ENCODE data around the gene NOP14.
"Not testable (repeated sequence)": the region's sequence is repeated elsewhere in the genome, so short reads cannot be mapped to it uniquely, and the experiment has no call there.

Gene NOP14

DNA sequence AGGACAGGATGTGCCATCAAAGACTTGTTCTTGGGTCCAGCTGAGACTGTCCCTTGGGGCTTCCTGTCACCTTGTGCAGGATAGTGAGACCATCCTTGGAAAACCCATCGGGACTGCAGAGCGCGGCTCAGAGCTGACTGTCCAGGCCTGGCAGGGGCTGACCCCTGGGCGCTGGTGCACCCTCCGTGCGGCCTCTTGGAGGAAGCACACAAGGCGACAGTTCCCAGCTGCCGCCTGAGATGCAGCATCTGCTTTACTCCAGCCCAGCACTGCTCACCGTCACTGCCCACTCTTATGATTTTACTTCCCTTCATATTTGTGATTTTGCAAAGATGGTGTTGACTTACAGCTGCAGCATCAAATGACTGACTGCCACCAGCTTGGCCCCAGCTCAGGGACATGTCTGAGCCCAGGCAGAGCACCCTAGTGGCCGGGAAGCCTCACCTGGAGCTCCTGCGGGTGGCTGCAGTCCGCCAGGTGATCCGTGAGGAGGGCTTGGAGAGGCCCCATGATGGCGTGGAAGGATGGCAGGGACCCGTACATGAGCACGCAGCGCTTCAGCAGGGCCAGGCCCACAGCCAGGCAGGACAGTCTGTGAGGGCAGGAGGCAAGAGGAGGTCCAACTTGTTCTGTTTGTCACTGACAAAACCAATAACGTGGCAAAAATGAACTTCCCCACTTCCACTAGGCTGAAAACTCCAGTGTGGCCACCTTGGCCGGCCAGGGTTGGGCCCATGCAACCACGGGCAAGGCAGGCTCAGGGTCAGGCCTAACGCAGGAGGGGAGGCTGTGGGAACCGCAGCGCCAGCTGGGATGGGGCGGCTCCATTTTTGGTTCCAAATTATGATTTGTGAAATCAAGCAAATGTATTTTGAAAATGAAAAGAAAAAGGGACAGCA is 21.8 kb downstream of the NOP14 start:
- no peak for DNase-seq

DNA sequence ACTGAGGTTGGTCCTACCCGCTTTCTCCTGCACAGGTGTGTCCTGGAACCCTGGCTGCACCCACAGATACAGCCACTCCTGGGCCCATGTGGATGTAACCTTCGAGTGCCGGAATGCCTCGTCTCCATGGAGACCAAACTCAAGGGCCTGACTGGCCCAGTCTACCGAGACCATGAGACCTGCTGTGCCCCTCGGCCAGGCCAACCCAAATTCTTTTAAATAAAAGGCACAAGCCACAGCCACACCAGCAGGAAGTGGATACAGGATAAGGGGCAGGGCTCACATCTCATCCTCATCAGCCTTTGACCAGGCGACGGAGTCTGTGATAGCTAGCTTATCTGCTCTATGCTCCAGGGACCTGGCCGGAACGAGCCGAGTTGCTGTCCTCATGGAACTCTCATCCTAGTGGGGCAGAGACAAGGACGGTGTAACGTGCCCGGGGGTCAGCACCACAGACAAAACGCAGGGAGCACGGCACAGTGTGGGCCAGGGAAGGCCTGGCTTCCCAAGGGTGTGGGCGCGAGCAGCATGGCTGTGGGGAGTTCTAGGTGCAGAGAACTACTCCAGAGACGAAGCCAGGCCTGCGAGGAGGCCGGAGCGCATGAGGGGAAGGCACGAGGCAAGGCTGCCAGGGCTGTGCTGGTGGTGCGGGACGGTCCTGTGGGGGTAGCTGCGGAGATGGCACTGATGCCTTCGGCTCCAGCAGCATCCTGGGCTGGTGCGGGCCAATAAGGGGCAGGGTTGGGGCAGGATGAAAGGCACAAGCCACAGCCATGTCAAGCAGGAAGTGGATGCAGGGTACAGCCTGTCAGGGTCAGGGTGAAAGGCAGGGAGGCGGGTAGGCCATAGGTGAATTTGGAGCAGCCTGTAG is 22.7 kb downstream of the NOP14 start:
- no peak for DNase-seq

DNA sequence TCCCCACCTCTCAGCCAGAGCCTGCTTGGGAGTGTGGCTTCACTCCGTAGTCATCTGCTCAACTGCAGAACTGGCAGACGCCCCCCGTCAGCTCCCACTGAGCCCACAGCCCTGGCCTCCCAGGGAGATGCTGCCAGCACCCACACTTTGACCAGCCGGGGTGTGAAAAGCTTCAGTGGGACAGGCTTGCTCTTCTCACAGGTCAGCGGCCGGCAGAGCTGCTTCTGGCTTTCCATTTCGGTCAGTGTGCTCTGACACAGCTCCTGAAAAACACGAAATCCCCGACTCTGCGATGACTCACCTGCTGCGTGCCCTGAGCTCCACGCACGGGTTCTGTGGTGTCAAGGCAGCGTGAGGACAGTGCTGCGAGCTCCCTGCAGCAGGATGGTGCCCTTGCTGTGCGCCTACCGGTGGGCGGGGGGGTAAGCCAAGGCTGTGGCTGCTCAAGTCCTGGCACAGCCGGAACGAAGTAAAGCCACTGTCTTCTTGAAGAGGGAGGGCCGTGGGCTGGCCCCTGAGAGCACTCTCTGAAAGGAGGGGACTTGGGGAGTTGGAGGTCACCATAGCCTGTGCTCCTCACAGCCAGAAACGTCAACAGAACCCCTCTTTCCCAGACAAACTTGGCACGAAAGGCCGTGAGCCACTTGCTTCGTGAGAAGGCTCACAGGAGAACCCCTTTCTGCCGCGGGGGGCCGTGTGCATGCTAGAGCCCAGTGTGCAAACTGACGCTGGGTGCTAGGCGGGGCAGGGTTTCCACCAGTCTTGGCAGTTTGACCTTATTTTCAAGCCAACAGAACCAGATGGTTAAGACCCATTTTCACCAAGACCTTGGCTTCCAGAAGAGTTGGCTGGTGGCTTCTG is 23.6 kb downstream of the NOP14 start:
- no peak for DNase-seq

DNA sequence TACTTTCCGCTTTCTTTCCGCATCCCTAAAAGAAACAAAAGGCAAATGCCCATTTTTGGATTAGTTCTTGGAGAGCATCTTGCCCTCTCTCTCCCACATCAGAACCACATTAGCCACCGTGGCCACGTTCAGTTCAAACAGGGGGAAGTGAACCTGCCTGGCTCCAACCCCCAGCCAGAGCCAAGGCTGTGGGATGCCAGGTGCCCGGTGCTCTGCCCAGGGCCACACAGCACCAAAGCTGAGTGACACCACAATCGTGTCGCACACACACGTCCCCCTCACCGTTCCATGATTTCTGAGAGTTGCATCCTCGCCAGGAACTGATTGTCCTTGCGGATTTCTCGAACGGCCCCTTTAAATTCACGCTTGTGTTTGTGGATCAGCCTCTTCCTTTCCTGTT is 24.3 kb downstream of the NOP14 start:
- DNase-seq: no peak

DNA sequence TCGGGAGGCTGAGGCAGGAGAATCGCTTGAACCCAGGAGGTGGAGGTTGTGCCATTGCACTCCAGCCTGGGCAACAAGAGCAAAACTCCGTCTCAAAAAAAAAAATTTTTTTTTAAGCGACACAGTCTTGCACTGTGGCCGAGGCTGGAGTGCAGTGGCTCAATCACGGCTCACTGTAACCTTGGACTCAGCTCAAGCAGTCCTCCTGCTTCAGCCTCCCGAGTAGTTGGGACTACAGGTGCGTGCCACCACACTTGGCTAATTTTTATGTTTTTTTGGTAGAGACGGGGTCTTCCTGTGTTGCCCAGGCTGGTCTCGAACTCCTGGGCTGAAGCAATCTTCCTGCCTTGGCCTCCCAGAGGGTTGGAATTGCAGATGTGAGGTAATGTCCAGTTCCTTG is 24.8 kb downstream of the NOP14 start:
- DNase-seq: not testable (repeated sequence)

DNA sequence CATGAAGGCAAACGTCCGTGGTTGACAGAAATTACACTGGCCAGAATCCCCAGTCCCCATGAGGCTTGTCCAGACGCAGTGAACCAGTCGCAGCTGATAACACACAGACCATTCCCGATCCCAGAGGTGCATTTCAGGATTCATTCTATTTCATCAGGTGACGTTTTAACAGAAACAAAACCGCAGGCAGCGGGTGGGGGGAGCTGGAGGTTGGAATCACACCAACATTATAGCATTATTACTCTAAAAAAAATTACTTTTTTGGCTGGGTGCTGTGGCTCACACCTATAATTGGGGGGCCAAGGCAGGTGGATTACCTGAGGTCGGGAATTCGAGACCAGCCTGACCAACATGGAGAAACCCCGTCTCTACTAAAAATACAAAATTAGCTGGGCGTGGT is 25.2 kb downstream of the NOP14 start:
- DNase-seq: no peak

DNA sequence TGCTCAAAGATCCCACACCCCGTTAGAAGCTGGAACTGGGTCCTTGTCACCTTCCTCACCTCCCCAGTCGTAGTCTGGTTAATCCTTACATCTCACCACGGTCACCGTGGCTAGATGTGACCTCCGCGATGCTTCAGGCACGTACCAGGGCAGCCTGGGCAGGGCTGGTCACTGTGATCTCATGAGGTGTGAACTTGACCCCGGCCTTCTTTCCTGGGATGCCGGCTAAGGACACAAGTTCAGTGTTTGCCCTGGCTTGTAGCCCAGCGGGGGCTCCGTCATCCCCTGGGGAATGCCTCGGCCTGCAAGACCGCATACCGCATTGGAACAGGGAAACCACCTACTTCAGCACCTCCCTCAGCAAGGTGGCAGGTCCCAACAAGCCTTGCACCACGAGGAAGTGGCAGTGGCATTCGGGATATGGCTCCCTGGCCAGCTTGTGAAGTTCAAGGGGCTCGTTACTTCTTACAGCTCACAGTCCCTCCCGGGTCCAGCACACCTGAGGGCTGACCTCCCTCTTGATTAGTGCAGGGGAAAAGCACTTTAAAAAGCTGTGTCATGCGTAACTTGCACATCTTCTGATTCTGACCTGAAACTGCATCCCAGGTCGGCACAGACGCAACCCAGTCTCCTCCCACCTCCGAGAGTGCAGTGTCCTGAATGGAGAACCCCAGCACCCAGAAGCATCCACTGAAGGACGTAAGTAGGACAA is 25.9 kb downstream of the NOP14 start:
- DNase-seq: peak; percentile 34

DNA sequence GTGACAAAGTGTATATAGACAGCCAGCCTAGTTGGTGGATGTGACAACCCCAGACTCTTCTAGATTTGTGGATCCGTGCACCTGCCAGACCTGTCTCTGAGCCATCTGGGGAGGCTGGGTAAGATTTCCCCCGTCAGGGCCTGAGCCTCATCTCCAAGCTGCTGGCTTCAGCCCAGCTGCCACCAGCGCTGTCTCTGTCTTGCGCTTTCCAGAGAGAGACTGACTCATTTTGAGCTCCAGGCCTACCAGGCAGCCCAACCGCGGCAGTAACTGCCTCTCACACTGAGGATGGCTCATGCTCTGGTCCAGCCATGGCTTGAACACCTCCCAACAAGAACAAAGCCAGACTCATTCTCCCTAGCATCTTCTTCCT is 26.4 kb downstream of the NOP14 start:
- peak; percentile 37 for DNase-seq

DNA sequence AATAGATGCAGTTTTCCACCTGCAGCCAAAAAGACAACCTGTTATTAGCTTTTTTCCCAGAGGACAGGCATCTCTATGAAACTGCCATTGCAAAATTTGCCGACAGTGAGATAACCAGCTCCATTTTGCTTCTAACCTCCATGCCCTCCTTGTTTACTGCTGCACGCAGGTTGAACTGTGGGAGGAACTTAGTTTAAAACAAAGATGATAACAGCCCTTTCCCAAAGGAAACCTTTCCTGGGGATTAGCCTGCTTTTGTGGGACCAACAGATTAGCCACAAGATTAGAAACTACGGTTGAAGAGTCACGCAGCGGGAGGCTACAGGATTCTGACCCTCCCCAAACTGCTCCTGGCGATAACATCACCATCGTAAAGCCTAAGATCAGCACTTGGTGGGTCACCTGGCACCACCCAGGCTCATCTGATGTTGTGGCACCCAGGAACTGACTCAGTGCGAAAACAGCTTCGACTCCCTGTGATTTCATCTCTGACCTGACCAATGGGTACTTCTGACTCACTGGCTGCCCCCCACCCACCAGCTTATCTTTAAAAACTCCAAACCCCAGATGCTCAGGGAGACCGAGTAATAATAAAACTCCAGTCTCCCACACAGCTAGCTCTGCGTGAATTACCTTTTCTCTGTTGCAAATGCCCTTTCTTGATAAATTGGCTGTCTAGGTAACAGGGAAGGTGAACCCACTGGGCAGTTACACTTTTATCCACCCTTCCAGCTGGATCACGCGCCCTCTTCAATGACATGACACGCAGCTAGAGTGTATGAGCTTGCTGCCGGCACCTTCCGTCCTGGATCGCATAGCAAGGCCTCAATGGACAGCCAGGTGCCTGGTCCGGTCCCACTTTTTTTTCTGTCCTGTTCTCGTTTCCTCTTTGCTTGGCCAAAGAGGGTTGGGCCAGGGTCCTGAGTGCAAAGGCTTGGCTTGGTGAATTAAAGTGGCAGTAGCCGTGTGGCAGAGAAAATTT is 27.2 kb downstream of the NOP14 start:
- peak; percentile 78 for DNase-seq

DNA sequence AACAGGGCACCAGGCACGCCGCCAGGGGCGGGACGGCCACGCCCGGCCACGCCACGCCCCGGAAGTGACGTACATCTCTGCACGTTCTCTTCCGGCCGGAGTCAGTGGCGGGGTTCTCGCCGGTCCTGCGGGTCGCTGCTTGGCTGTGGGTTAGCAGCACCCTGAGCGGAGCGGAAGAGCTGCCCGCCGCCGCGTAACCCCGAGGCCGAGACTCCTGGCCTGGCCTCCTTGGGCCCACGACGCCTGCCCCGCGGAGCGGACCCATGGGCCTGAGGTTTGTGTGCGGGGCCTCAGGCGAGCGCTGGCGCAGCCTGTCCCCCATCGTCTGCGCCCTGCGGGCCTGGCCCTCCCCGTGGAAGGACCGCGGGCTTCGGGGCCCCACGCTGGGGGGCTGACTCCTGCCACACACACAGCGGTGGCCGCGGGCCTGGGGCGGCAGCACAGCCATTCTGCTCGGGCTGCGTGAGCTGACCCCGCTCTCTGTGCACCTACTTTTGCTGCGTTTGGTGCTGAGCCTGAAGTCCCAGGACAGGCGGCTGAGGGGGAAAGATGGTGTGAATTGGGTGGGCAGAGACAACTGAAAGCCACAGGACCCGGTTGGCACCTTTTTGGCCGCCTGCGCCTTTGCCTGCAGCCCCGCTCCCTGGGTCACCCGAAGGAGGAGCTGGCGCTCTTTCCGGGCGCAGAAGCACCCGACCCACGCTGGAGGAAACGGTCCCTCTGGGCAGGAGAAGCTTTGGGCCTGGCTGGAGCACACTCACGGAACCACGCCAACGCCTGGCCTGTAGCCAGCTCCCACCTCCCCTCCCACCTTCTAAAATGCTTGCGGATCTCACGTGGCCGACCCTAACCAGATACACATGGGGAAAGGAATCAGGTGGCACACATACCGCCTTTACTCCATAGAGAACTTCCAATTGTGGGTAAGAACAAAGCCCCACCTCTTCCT is 28.1 kb downstream of the NOP14 start:
- DNase-seq: peak; percentile 96

DNA sequence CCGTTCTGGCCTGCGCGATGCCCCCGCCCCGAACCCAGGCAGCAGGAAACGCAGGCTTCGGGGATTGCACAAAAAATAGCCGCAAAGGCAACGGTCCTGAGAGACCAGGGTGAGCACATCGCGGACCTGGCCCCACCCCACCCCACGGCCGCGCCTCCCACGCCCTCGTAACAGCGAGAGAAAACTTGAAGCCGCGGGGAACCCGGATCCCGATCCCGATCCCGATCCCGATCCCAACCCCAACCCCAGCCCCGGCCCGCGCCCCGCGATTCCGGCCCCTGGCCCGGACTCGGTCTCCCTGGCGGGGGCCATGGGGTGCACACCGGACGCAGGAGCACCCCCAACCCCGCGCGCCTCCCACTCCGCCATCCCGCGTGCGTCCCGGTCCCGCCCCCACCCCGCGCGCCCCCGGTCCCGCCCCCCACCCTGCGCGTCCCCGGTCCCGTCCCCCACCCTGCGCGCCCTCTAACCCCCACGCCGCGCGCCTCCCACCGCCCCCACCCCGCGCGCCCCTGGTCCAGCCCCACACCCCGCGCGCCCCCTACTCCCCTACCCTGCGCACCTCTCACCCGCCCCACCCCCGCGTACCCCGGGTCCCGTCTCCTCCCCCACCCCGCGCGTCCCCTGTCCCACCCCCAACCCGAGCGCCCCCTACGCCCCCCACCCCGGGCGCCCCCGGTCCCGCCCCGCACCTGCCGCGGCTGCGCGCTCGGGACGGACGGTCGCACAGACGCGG is 29.0 kb downstream of the NOP14 start:
- DNase-seq: peak; percentile 50

DNA sequence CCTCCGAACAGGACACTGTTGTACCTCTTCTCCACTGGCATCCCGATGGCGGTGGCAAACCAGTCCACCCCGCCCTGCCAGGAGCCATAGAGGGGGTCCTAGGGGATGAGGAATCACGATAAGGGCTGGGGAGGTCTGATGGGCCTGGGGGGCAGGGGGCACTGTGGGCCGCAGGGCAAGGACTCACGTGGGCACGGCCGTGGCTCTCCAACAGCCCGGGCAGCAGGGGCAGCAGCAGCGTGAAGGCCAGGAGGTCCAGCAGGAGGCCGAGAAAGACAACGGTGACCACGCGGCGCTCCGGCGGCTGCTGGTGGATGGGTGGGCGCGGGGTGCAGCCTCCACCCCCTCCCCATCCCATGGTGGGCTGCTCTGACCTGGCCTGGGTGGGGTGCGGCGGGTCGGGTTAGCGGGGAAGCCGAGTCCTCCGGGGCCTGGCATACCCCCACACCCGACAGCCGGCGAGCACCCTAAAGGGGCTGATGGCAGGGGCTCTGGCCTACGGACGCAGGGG is 29.6 kb downstream of the NOP14 start:
- no peak for DNase-seq

DNA sequence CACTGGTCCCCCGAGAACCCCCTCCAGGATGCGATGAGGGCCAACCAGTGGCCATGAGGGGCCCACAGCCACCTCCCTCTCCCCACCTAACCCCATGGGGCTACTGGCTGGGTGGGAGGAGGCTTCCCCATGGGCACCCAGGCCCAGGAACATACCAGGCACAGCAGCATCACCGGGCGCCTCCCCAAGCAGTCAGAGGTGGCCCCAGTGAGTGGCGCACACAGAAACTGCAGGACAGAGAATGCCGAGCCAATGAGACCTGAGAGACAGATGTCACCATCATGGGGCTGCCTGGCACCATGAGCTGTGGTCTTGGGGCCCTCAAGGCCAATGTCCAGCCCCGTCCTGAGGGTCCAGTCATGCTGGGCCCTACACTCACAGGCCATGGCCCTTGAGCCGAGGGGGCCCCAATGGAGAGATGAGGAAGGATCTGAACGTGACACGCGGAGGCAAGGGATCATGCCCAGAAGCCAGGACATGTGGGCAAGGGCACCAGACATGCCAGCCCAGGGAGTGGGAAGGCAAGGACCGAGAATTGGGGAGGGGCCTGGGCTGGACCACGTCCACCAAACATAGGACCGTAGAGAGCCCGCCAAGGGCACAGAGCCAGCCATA is 30.1 kb downstream of the NOP14 start:
- DNase-seq: peak; percentile 44

DNA sequence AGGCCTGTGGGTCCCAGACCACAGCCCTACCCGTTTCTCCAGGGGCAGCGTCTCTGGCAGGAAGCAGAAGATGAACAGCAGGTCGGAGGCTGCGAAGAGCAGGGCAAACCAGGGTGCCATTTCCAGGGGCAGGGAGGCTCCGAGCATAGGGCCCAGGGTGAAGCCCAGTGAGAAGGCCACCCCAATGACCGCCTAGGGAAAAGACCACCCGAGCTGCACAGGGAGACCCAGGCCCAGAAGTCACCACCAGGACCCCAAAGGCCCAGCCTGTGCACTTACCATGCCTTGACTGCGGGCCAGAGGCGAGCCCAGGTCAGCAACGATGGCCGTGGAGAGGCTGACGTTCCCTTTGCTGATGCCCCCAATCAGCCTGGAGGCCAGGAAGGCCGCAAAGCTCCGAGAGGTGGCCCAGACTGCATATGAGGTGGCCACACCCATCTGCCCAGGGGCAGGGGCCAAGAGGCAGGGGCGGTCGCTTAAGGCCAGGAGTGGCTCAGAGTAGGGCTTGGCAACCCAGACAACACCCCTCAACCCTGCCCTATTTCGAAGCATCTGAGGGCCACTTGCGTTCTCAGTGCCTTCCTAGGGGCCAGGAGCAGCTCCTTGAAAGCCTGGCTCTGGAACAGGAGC is 30.8 kb downstream of the NOP14 start:
- peak; percentile 18 for DNase-seq

DNA sequence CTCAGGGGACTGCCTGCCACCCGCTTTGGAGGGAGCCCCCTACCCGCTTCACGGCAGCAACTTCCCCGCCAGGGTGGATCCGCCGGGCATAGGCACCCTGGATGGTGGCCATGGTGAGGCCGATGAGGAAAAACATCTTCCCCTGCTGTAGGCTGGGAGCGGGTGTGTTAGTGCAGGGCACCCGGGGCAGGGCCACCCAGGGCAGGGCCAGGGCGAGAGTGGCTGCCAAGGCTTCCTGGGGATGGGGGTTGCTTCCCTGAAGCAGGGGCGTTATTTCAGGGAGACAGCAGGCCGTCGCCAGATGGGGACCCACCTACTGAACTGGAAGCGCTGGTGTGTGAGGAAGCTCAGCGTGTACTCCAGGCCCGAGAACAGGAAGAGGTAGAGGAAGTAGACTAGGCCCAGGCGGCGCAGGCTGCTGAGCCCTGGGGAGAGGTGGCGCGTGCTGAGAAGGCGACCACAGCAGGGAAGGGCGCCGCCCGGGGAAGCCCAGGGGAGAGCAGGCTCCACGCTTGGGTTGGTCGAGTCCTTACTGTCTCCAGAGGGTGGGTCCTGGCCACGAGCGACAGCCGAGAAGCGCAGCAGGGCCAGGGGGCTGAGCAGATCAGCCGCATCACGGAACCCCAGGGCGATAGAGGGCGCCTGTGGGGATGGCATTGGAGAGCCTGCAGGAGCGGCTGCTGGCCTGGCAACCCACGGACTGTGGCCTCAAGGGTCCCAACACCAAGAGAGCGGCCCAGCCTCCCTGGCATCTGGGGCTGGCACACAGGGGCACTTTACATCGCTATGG is 31.5 kb downstream of the NOP14 start:
- peak; percentile 74 for DNase-seq

DNA sequence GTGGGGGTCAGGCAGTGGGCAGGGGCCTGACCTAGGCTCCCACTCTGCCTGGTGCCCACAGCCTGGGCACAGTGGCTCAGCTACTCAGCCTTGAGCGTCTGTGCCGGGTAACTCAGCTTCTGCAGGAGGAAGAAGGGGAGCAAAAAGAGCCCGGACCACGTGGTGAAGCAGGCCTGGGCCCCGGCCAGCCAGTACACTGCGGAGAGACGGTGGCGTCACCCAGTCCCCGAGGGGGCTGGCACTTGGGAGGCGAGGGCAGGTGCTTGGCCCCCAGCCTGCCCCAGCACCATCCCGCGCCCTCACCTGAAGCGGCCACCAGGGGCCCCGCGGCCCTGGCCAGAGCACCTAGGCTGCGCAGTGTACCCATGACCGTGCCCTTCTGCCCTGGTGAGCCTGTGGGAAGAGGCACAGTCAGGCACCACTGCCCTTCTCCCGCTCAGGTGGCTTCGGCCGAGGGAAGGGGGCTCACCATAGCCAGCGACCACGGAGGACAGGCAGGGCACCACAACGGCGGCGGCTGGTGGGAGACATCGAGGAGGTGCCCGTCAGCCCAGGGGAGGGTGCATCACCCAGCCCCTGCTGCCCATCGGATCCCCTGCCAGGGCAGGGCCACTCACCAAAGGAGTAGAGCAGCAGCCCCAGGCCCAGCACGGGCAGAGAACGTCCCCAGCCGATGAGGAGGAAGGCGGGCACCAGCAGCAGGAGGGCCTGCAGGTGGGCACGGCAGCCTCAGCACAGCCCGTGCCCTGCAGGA is 32.3 kb downstream of the NOP14 start:
- DNase-seq: no peak
